HEK293T (cell line): ENCODE measurements around the gene EXOSC1.

Experiments
- CTCF ChIA-PET: fragments of 350-600 bp; formaldehyde crosslinking; extraction: SDS; loops from one replicate; lab custom pipeline; 2021; ENCODE audit warnings: antibody characterized with exemption, inconsistent platforms; lab: Yijun Ruan, JAX
- POLR2A ChIA-PET: fragments of 350-600 bp; formaldehyde crosslinking; extraction: SDS; loops from one replicate; lab custom pipeline; 2020; ENCODE audit warnings: antibody characterized with exemption, inconsistent platforms; lab: Yijun Ruan, JAX
- DNase-seq: peaks from one replicate; pipeline ENCODE4 v3.0.0; 2012; ENCODE audit warnings: mixed read lengths; ENCODE audit errors: extremely low spot score
- ARNT ChIP-seq: fragments of 450-650 bp; IDR thresholded peaks from 2 replicates; pipeline ENCODE4 v1.6.1; 2017; ENCODE audit warnings: mild to moderate bottlenecking
- BHLHE40 ChIP-seq: fragments of 450-650 bp; IDR thresholded peaks from 2 replicates; pipeline ENCODE4 v1.6.1; 2016; ENCODE audit warnings: mild to moderate bottlenecking, moderate library complexity, borderline replicate concordance
- CTBP1 ChIP-seq: fragments of 450-650 bp; IDR thresholded peaks from 2 replicates; pipeline ENCODE4 v1.6.1; 2016; ENCODE audit warnings: borderline replicate concordance
- ELF4 ChIP-seq: fragments of 450-650 bp; IDR thresholded peaks from 2 replicates; pipeline ENCODE4 v1.6.1; 2017; ENCODE audit warnings: antibody characterized with exemption
- FOXA1 ChIP-seq: fragments of 450-650 bp; IDR thresholded peaks from 2 replicates; pipeline ENCODE4 v1.6.1; 2016; ENCODE audit warnings: mild to moderate bottlenecking
- FOXK2 ChIP-seq: fragments of 450-650 bp; IDR thresholded peaks from 2 replicates; pipeline ENCODE4 v1.6.1; 2016; ENCODE audit warnings: mild to moderate bottlenecking
- FOXM1 ChIP-seq: fragments of 450-650 bp; IDR thresholded peaks from 2 replicates; pipeline ENCODE4 v1.6.1; 2017; ENCODE audit warnings: mild to moderate bottlenecking, borderline replicate concordance
- HDGF ChIP-seq: fragments of 450-650 bp; IDR thresholded peaks from 2 replicates; pipeline ENCODE4 v1.6.1; 2017; ENCODE audit warnings: antibody characterized with exemption, borderline replicate concordance
- L3MBTL2 ChIP-seq: fragments of 450-650 bp; conservative IDR thresholded peaks from 2 replicates; pipeline ENCODE4 v1.6.1; 2016; ENCODE audit warnings: mild to moderate bottlenecking
- LEF1 ChIP-seq: fragments of 450-650 bp; IDR thresholded peaks from 2 replicates; pipeline ENCODE4 v1.6.1; 2017; ENCODE audit warnings: mild to moderate bottlenecking, borderline replicate concordance
- NFRKB ChIP-seq: fragments of 450-650 bp; IDR thresholded peaks from 2 replicates; pipeline ENCODE4 v1.6.1; 2016; ENCODE audit warnings: mild to moderate bottlenecking, moderate library complexity
- PKNOX1 ChIP-seq: fragments of 450-650 bp; IDR thresholded peaks from 2 replicates; pipeline ENCODE4 v1.6.1; 2016
- SP1 ChIP-seq: fragments of 450-650 bp; IDR thresholded peaks from 2 replicates; pipeline ENCODE4 v1.6.1; 2017
- SUZ12 ChIP-seq: fragments of 450-650 bp; IDR thresholded peaks from 2 replicates; pipeline ENCODE4 v1.6.1; 2016; ENCODE audit warnings: mild to moderate bottlenecking
- TARDBP ChIP-seq: fragments of 450-650 bp; IDR thresholded peaks from 2 replicates; pipeline ENCODE4 v1.6.1; 2016
- ZNF384 ChIP-seq: fragments of 450-650 bp; IDR thresholded peaks from 2 replicates; pipeline ENCODE4 v1.6.1; 2016

EXOSC1 gene

GRCh38 chr10:97390091-97390490, 55.7 kb downstream of the EXOSC1 start:
- POLR2A ChIA-PET: no interaction called here
- CTCF ChIA-PET: no interaction called here

GRCh38 chr10:97388152-97388551, 57.7 kb downstream of the EXOSC1 start:
- DNase-seq: no peak
- ChIA-PET POLR2A (interaction anchor here (1.1 kb wide), 1 partner anchor 96 kb away, joined by 3 read pairs; no protein-coding TSS in a partner anchor), CTCF (no interaction called here)
- TF ChIP-seq BHLHE40 (no peak), FOXK2 (no peak), FOXA1 (no peak), SP1 (no peak), HDGF (no peak), LEF1 (no peak), SUZ12 (no peak), FOXM1 (no peak), TARDBP (no peak), ZNF384 (no peak)

More at GRCh38 chr10:97390091-97390490, 55.7 kb downstream of the EXOSC1 start:
- TF ChIP-seq ELF4 (no peak), PKNOX1 (no peak), BHLHE40 (no peak), SP1 (no peak), ZNF384 (no peak), ARNT (no peak), SUZ12 (no peak), LEF1 (no peak), CTBP1 (no peak), NFRKB (no peak), FOXA1 (no peak), FOXM1 (no peak), HDGF (no peak), TARDBP (no peak), FOXK2 (no peak), L3MBTL2 (no peak)
- DNase-seq: no peak
